SJSA1 (cell line): Measurements from ENCODE around the gene WDR82. TPM values are rescaled to one million over a fixed set of nuclear protein-coding genes. Genes with fewer than 3 reads are reported as not detected.

Source experiments
- DNase-seq, 2 experiments: peaks; one replicate each; pipeline ENCODE4 v3.0.0-alpha.2; 2015 to 2020; ENCODE audit warnings: low spot score in 2 of 2, low read depth in 1 of 2
- H3K27ac ChIP-seq: fragments of 250-450 bp; sonication (Bioruptor Pico); 2 replicates; pipeline ENCODE4 v1.5.1; 2020; ENCODE audit warnings: mild to moderate bottlenecking, moderate library complexity
- H3K27me3 ChIP-seq: fragments of 250-450 bp; sonication (Bioruptor Pico); replicated peaks from 2 replicates; pipeline ENCODE4 v1.5.1; 2020; ENCODE audit warnings: mild to moderate bottlenecking, moderate library complexity
- H3K36me3 ChIP-seq: fragments of 250-450 bp; sonication (Bioruptor Pico); 2 replicates; pipeline ENCODE4 v1.5.1; 2020; ENCODE audit warnings: mild to moderate bottlenecking
- H3K4me1 ChIP-seq: fragments of 250-450 bp; sonication (Bioruptor Pico); replicated peaks from 2 replicates; pipeline ENCODE4 v1.6.1; 2021; ENCODE audit warnings: mild to moderate bottlenecking
- H3K4me3 ChIP-seq: fragments of 250-450 bp; sonication (Bioruptor Pico); 2 replicates; pipeline ENCODE4 v1.5.1; 2020; ENCODE audit warnings: mild to moderate bottlenecking
- H3K9me3 ChIP-seq: fragments of 250-450 bp; sonication (Bioruptor Pico); replicated peaks from 2 replicates; pipeline ENCODE4 v1.5.1; 2020; ENCODE audit warnings: mild to moderate bottlenecking
- total RNA-seq: library from RNA; depleted of rRNA; stranded (reverse); fragments of >200 nt; shearing (Covaris generic); gene quantifications from 2 replicates; pipeline ENCODE4 v1.2.3, GENCODE V29; 2014

Gene WDR82
- total RNA-seq, 1 experiment from 2014 or later = 37.0 TPM

DNA sequence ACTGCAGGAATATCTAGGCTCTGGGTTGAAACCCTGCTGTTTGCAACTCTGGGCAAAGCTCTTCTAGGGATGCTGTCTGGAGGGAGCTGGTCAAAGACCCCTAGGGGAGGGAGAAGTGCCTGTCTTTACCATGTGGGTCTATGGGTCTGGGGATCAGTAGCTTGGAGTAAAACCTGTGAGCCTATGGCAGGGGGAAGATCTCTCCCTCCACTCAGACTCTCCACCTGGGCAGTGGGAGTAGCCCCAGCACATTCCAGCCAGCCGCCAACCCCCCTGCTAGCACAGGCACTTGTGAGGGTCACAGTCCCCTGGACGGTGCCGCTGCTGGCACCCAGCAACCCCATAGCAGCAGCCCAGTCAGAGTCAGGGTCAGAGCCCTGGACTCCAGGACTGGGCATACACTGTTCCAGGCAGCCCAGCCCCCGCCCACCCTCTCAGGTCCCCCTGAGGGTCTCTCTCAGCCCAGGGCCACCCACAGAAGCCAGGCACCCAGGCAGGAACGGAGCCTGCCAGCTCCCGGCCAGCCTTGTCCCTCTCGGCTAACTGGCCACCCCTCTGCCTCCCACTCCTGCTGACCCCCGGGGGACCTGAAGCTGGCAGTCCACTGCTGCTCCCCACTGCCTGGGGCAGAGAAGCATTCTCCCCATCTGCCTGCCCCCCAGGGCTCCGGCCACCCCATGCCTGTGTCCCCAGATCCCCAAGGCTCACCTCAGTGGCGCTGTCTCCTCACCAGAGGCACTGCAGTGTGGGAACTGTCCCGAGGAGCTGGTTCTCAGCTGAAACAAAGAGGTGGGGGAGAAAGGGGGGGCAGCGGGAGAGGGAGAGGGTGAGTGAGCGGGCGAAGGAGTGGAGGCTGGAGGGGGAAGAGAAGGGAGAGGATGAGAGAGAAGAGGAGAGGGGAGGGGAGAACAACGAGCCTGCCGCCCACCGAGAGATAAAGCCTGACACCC is 20.0 kb upstream of the WDR82 start:
- no peak overlapping the region for H3K27ac ChIP-seq
- no peak overlapping the region for H3K4me3 ChIP-seq
- peaks cover 33% of the 10 kb centered on the region for H3K4me1 ChIP-seq
- H3K27me3 ChIP-seq = no peaks in the 10 kb centered on the region
- DNase-seq = no peak
- H3K9me3 ChIP-seq = no peaks in the 10 kb centered on the region
- H3K36me3 ChIP-seq = no peaks in the 10 kb centered on the region

DNA sequence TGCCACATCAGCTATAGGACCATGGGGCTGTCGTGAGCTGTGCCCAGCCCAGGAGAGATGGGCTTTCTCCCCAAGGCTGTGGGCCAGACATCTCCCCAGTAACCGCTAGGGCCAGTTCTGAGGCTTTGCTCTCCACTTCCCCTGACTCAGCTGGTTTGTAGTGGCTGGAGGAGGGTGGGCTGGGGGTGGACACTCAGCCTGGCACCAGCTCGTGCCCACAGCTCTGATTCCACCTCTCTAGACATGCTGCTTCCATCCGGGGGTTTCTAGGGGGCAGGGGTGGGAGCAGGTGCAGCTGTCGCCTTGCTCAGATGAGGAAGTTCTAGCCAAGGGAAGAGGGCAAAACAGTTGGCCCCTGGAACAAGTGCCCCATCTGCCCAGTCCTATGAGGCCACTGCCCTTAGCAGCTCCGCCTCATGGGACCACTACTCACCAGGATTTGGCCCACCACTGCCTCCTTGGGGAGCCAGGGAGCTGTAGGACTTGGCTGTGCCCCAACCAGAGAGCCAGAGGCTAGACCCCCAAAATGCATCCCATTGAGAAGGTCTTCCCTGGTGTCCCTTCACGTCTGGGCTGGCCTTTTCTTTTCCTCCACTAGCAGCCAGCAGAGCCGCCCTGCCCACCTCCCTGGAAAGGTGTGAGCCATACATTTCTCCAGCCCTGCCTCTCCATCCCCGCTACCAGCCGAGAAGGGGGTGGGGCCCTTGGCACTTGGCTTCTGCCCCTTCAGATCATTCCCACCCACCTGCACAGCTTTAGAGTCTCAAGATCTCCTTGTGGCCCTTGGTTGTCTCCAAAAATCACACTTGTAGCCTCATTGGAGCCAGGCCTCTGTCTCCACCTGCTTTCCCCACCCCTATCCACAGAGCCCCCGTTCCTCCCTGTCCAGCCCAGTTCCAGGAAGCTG is 19.0 kb upstream of the WDR82 start:
- Histone ChIP-seq H3K4me1 (peaks cover 33% of the 10 kb centered on the region), H3K4me3 (no peak overlapping the region), H3K27me3 (no peaks in the 10 kb centered on the region), H3K36me3 (peaks cover 1% of the 10 kb centered on the region), H3K9me3 (no peaks in the 10 kb centered on the region), H3K27ac (no peak overlapping the region)
- no peak for DNase-seq

DNA sequence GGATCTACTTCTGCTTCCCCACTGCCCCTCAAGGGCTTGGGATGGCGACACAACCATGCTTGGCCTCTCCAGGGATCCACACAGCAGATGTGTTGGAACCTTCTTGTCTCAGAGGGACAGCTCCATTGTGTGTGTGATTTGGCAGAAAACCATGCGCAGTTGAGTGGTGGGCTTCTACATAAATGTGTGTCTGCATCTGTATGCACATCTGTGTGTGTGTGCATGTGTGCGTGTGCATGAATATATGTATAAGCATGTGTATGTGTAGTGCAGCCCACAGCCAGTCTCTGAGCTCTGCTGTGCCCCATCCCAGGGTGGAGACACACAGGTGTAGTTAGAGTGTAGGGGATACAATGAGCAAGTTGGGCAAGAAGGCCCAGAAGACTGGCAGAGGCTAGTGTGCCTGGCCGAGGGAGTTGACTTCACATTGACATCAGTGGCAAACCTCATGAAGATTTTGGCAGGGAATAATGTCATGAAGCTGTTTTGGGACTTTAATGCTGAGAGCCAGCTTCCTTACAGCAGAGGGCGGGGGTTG is 17.3 kb upstream of the WDR82 start:
- H3K27me3 ChIP-seq = no peaks in the 10 kb centered on the region
- no peaks in the 10 kb centered on the region for H3K9me3 ChIP-seq
- no peak overlapping the region for H3K27ac ChIP-seq
- peaks cover 27% of the 10 kb centered on the region for H3K4me1 ChIP-seq
- H3K4me3 ChIP-seq = no peak overlapping the region
- no peak for DNase-seq
- peaks cover 19% of the 10 kb centered on the region for H3K36me3 ChIP-seq

DNA sequence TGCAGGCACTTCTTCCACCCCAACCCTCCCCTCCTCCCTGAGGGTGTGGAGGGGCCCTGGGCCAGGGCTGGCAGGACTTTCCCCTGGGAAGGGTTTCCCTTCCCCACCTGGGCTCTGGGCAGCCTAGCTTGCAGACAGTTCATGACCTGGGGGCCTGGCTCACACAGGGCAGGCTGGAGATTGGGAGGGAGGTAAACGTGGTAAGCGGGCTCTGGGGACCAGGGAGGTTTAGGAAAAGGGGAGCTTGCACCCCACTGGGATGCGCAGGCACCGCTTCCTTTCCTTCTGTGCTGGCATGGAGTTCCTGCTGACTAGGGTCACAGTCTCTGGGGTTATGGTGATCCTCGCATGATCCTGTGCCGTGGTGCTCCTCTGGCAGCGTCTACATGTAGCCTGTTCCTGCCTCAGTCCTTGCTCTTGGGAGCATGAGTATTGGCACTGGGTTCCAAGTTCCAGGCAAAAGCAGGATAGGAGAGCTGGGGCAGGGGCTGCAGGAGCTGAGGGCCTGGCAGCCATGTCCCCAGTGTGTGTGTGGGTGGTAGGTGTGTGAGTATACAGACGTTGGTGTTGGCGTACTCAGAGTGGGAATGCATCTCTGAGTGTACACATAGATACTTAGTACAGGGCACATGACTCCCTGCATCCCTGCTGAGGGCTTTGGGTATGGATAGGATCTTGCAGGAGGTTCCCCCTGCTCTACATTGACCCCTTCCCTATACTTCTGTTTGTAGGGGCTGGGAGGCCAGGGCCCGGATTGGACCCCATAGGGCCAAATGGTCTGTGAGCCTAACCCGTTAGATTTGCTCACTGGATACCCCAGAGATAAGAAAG is 16.1 kb upstream of the WDR82 start:
- Histone ChIP-seq H3K4me1 (peaks cover 15% of the 10 kb centered on the region), H3K4me3 (no peak overlapping the region), H3K27me3 (no peaks in the 10 kb centered on the region), H3K27ac (no peak overlapping the region), H3K9me3 (no peaks in the 10 kb centered on the region), H3K36me3 (peaks cover 20% of the 10 kb centered on the region)
- DNase-seq = no peak

DNA sequence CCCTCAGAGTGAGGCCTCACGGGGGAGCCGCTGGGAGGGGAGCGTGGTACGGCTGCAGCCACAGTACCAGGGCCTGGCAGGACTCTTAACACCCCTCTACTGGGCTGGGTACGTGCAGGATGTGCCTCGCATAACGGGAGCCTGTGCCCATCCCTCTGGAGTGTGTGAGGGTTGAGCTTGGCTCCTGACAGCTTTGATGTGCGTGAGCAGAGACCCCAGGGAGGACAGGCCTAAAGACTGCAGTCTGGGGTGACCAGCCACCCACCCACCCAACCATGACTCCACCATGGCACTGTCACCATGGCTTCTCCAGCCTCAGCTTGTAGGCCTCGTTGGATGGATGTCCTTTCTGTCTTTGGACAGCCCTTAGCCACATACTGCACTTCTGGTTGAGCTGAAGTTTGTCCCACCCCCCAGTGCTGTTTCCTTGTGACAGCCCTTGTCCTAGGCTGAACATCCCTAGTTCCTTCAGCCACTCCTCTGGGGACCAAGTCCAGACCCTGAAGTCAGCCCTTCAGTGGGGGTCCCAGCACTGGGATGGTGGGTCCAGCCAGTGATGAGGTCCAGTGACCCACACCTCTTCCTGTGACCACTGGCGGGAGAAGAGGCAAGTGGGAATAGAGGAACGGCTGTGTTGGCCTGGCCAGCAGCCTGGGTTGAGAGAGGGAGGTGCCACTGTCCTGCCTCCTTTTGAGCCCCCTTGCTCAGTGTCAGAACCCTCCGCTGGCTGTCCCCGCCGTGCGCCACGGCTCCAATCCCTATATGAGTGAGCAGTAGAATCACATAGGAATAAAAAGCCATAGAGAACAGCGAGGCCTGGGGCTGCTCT is 15.3 kb upstream of the WDR82 start:
- peaks cover 20% of the 10 kb centered on the region for H3K36me3 ChIP-seq
- peaks cover 8% of the 10 kb centered on the region for H3K4me1 ChIP-seq
- H3K9me3 ChIP-seq = no peaks in the 10 kb centered on the region
- no peak for DNase-seq
- no peak overlapping the region for H3K4me3 ChIP-seq
- H3K27me3 ChIP-seq = no peaks in the 10 kb centered on the region
- H3K27ac ChIP-seq = no peak overlapping the region

DNA sequence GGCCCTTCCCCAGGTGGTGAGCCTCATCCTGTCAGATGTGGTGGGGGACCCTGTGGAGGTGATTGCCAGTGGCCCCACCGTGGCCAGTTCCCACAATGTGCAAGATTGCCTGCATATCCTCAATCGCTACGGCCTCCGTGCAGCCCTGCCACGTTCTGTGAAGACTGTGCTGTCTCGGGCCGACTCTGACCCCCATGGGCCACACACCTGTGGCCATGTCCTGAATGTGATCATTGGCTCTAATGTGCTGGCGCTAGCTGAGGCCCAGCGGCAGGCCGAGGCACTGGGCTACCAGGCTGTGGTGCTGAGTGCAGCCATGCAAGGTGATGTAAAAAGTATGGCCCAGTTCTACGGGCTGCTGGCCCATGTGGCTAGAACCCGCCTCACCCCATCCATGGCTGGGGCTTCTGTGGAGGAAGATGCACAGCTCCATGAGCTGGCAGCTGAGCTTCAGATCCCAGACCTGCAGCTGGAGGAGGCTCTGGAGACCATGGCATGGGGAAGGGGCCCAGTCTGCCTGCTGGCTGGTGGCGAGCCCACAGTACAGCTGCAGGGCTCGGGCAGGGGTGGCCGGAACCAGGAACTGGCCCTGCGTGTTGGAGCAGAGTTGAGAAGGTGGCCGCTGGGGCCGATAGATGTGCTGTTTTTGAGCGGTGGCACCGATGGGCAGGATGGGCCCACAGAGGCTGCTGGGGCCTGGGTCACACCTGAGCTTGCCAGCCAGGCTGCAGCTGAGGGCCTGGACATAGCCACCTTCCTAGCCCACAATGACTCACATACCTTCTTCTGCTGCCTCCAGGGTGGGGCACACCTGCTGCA is 14.0 kb upstream of the WDR82 start:
- no peaks in the 10 kb centered on the region for H3K9me3 ChIP-seq
- H3K27me3 ChIP-seq = no peaks in the 10 kb centered on the region
- H3K4me1 ChIP-seq = peaks cover 6% of the 10 kb centered on the region; the same call in 1 of the 2 replicates
- peaks cover 23% of the 10 kb centered on the region for H3K36me3 ChIP-seq
- no peak overlapping the region for H3K27ac ChIP-seq
- no peak for DNase-seq
- no peak overlapping the region for H3K4me3 ChIP-seq

DNA sequence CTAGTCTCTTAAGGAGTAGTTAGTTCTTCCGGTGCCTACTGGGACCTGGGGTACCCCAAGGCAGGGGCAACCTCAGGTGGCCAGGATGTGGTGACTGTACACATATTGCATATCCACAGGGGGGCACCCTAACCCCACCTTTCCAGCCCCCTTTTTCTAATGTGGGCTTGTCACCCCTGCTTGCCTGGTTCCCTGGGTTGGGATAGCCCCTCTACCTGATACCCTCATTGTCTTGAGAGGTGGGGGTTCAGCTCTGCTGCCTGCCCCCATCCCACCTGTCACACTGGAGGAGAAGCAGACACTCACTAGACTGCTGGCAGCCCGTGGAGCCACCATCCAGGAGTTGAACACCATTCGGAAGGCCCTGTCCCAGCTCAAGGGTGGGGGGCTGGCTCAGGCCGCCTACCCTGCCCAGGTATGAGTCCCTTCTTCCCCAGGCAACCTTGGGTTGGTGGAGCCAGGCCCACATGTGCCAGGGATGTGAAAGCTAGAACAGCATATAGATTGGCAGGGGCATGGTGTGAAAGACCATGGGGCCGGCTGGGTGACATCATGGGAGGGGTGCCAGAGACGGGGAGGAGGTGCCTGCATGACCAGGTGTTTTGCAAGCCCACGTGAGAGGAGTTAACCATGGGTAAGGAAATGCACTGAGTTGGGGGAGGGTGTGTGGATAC is 13.2 kb upstream of the WDR82 start:
- no peak for DNase-seq
- Histone ChIP-seq H3K4me3 (no peak overlapping the region), H3K9me3 (no peaks in the 10 kb centered on the region), H3K27ac (no peak overlapping the region), H3K4me1 (peaks cover 12% of the 10 kb centered on the region; the same call in 1 of the 2 replicates), H3K27me3 (no peaks in the 10 kb centered on the region), H3K36me3 (peaks cover 23% of the 10 kb centered on the region)

DNA sequence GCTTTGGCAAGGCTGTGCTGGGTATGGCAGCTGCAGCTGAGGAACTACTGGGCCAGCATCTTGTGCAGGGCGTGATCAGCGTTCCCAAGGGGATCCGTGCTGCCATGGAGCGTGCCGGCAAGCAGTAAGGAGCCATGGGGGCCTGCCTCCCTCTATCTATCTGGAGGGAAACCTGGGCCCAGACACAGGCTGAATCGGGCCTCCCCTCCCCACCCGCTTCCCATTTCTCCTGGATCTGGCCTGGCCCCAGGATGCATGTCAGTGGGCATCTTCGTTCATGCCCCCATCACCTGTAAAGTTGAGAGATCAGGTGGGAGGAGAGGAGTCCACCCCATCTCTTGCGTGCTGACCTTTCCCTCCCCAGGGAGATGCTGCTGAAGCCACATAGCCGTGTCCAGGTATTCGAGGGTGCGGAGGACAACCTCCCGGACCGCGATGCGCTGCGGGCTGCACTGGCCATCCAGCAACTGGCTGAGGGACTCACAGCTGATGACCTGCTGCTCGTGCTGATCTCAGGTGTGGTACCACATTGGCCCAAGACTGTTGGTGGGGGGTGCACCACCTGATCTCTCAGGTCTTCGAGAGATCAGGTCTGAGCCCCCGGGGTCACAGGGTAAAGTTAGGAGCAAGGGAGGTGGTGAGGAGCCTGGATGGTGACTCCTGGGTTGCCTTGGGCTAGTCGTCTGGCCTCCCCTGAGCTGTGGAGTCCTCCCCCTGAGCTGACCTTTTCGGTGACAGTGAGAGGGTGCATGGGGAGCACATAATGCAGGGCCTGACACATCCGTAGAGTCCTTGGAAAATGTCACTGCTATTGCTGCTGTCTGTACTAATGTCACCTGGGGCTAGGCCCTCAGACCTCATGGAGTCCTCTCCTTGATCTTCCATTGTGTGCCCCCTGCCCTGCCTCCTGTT is 12.4 kb upstream of the WDR82 start:
- Histone ChIP-seq H3K36me3 (peaks cover 23% of the 10 kb centered on the region), H3K4me1 (peaks cover 12% of the 10 kb centered on the region; the same call in 1 of the 2 replicates), H3K27ac (no peak overlapping the region), H3K4me3 (no peak overlapping the region), H3K9me3 (no peaks in the 10 kb centered on the region), H3K27me3 (no peaks in the 10 kb centered on the region)
- DNase-seq = no peak

DNA sequence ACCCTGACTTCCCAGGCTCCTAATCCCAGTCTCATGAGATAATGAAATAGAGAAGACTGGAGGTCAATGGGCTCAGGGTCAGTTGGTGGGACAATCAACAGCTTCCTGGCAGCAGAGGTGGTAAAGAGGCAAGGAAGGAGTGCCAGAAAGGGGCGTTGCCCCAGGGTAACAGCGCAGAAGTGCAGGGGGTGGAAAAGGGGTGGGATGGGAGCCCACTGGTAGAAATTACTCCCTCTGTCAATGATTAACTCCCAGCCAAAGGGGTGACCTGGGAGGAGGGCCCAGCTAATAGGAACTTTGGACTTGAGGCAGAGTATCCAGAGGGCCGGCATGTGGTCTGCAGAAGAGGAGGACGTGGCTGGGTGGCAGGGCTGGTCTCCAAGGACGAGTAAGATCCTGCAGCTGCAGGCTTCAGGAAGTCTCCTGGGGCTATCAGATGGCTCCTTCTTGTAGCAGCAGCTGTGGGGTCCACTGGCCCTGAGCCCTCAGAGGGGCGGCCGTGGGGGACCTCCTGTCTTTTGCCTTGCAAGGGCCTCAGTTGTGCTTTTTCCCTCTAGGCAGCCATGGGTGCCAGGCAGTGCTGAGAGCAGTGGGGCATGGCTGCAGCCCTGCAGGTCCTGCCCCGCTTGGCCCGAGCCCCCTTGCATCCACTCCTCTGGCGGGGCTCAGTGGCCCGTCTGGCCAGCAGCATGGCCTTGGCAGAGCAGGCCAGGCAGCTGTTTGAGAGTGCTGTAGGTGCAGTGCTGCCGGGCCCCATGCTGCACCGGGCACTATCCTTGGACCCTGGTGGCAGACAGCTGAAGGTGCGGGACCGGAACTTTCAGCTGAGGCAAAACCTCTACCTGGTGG is 11.5 kb upstream of the WDR82 start:
- Histone ChIP-seq H3K36me3 (peaks cover 23% of the 10 kb centered on the region), H3K4me3 (no peak overlapping the region)

DNA sequence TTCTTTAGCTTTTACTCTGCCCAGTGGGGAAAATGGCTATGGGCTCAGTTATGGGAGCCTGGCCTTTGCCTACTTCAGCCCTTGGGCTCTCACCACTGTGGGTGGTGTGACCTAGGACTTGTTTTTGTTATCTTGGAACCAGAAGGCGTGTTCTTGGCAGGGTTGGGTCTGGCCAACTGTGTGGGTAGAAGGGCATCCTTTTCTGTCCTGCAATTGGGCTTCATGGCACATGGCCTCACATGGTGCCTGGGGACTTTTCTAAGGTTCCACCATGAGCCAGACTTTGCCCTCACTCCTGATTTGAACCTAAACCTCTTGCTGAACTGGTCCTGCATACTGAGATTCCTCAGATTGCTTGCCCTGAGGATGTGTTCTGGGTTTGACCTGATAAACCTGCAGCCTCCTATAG is 10.9 kb upstream of the WDR82 start:
- peaks cover 23% of the 10 kb centered on the region for H3K36me3 ChIP-seq
- peaks cover 12% of the 10 kb centered on the region; the same call in 1 of the 2 replicates for H3K4me1 ChIP-seq
- H3K4me3 ChIP-seq = no peak overlapping the region
- H3K27me3 ChIP-seq = no peaks in the 10 kb centered on the region
- no peak for DNase-seq
- H3K27ac ChIP-seq = no peak overlapping the region
- H3K9me3 ChIP-seq = no peaks in the 10 kb centered on the region

More for the DNA sequence above, 11.5 kb upstream of the WDR82 start:
- Histone ChIP-seq H3K9me3 (no peaks in the 10 kb centered on the region), H3K4me1 (peaks cover 12% of the 10 kb centered on the region; the same call in 1 of the 2 replicates), H3K27ac (no peak overlapping the region), H3K27me3 (no peaks in the 10 kb centered on the region)
- no peak for DNase-seq
